Gastrocnemius medialis (tissue), 4 donors: ENCODE results near the gene CACNA1A.

Experiments
- POLR2A ChIP-seq, 2 donors: fragments of 450-650 bp; IDR thresholded peaks; one replicate each; pipeline ENCODE4 v1.6.1; 2017; ENCODE audit warnings: antibody characterized with exemption in 2 of 2, mild to moderate bottlenecking in 2 of 2, moderate library complexity in 2 of 2
- TF ChIP-seq, protein P1 (sequence below), 5 experiments: fragments of 450-650 bp in 3 of 5; fragments of 200-600 bp in 2 of 5; sonication (generic) in 2 of 5; IDR thresholded peaks in 4 of 5; conservative IDR thresholded peaks in 1 of 5; 1 replicate in 4 of 5; 2 replicates in 1 of 5; pipeline ENCODE4 v1.5.1; 2016 to 2019; ENCODE audit warnings: antibody characterized with exemption in 5 of 5, mild to moderate bottlenecking in 3 of 5, moderate library complexity in 3 of 5

DNA sequence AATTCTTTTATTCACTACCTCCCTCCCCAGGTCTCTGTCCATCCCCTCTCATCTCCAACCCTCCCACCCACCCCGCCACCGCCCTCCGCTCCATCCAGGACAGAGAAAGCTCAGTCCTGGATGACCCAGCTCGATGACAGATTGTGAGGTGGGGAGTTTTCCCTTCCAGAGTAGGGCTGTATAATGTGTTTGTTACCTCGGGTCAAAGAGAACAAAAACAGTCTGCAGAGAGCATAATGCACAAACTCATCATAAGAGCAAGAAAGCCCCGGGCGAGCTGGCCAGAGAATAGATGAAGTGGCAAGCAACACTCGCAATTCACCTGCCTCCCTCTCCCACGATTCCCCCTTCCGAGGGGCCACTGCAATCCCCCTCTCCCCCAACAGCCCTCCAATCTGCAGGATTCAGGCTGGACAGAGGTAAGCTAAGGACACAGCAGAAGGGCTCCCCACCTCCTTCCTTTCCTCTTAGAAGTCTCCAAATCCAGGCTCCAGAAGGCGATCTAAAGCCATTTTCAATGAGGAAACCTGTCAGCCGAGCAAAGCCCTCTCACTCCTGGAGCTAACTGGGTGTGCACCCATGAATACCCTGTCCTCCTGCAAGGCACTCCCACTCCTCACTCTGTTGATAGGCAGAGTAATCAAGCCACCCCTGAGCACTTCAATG lies 2.6 kb downstream of the CACNA1A start:
- TF ChIP-seq POLR2A (IDR thresholded peaks at IDR 0.05): no peak
- TF ChIP-seq, protein P1, sequence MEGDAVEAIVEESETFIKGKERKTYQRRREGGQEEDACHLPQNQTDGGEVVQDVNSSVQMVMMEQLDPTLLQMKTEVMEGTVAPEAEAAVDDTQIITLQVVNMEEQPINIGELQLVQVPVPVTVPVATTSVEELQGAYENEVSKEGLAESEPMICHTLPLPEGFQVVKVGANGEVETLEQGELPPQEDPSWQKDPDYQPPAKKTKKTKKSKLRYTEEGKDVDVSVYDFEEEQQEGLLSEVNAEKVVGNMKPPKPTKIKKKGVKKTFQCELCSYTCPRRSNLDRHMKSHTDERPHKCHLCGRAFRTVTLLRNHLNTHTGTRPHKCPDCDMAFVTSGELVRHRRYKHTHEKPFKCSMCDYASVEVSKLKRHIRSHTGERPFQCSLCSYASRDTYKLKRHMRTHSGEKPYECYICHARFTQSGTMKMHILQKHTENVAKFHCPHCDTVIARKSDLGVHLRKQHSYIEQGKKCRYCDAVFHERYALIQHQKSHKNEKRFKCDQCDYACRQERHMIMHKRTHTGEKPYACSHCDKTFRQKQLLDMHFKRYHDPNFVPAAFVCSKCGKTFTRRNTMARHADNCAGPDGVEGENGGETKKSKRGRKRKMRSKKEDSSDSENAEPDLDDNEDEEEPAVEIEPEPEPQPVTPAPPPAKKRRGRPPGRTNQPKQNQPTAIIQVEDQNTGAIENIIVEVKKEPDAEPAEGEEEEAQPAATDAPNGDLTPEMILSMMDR (IDR thresholded peaks at IDR 0.05 in 4 of 5, conservative IDR thresholded peaks at IDR 0.05 in 1 of 5): no peak
